HG02798 (cell line): Measurements from ENCODE around the gene HBZ.
"Not testable (repeated sequence)": the region's sequence is repeated elsewhere in the genome, so short reads cannot be mapped to it uniquely, and the experiment has no call there.

Source experiments
- ATAC-seq: cut with Tn5 transposase; IDR thresholded peaks from one replicate; pipeline ENCODE4 v1.9.1; 2021; ENCODE audit warnings: mild to moderate bottlenecking; ENCODE audit not compliant: unreplicated experiment, poor library complexity

Gene HBZ

DNA sequence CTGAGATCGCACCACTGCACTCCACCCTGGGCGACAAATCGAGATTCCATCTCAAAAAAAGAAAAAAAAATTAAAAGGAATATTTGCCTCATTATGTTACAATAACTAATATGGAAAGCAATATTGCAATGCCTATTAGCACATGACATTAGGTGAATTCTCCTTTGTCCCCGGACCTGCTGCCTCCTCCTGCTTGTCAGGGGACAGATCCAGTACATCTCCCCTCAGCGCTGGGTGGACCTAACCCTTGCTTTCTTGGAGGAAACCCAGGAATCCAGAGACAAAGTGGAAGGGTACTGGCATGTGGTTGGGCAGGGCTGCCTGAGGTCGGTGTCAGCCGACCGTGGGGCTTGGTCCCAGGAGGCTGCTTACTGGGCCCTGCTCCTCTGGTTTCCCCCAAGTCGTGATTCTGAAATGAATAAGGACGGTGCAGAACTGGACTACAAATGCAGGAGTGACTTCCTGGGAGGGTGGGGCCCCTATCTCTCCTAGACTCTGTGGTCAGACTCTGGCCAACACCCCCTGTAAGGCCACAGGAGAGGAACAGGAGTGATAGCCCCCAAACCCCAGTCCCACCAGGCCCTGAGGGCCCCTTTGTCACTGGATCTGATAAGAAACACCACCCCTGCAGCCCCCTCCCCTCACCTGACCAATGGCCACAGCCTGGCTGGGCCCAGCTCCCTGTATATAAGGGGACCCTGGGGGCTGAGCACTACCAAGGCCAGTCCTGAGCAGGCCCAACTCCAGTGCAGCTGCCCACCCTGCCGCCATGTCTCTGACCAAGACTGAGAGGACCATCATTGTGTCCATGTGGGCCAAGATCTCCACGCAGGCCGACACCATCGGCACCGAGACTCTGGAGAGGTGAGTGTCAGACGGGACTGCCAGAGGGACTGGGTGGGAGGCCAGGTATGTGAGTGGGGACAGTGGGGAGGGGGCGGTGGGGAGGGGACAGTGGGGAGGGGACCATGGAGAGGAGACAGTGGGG lies at the start of gene HBZ:
TSS of gene HBZ (plus strand) at position 504 of the 988 bp plus-strand sequence. CDS start at position 770, 266 bp downstream.
- ATAC-seq, result no peak

DNA sequence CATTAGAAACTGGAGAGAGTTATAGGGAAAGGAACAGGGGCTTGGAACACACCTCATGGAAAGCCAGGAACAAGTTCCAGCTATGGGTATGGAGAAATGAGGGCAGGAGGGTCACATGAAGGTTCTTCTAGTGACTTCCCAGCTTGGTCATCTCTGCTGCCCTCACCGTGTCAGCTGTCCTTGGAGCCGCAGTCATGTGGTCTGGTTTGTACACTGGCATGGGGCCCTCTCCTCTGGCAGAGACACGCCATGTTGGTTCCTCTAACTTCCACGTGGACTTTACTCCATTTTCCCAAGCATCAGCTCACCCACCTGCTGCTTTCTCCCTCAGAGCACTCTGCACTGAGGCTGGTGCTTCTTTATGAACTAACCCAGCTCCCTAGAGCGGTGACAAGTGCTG lies 48.1 kb upstream of the HBZ start:
- ATAC-seq, result no peak

DNA sequence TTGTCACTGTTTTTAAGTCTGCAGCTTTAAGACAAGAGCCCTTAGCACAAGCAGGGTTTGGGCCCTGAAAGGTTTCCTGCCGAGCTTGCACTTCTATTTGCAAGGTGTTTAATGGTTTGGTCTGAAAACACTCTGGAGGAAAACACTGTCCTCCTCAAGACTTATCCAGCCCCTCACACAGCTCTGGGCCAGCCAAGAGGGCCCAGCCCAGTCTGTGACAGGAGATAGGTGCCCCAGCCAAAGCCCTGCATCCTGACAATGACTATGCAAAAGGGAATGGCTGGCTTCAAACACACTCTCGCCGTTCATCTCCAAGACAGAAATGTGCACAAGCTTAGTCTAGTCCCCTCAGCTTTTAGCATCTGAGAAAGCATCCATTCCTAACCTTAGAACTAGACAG lies 47.5 kb upstream of the HBZ start:
- ATAC-seq, result no peak

DNA sequence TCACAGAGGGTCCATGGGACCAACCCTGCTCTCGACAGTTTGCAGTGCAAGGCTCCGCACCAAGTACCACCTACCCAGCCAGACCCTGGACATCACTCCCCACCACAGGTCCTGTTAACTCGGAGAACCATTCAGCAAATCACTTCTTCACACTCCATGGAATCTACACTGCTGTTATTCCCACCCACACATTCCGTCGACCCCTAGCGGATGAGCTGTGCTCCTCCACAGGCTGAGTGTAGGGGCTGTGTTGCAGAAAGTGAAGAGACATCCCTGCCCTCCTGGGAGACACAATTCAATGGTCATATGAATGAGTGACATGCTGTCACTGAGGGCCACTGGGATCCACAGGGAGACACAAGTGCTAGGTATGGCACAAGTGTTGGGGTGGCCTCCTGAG lies 46.9 kb upstream of the HBZ start:
- ATAC-seq, result no peak

DNA sequence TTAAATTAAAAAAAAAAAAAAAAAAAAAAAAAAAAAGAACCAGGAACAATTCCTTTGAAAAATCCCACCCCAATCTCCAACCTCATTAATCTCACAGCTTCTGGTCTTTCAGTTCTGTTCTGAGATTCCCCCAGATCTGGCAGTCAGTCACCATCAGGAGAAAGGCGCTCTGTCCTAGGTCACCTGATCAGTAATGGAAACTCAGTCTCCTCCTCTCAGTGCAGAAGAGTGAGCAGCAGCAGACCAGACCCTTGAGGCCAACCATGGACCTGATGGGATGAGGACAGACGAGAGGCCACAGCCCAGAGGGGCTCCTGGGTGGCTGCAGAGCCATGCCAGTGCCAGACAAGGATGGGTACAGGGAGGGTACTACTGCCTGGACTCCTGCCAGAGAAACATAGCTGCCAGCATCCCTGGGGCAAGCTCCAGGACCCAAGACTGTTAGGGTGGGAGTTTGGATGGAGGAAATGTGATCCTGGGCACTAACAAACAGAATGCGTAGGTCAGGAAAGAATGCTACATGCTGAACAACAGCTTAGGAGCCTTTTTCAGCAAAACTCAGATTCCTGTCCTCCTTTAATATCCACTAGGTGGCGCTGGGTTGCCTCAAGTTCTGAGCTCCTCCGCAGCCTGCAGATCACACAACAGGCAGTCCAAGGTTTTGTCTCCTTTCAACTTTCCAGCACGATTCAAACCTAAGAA lies 45.7 kb upstream of the HBZ start:
- ATAC-seq, result no peak

DNA sequence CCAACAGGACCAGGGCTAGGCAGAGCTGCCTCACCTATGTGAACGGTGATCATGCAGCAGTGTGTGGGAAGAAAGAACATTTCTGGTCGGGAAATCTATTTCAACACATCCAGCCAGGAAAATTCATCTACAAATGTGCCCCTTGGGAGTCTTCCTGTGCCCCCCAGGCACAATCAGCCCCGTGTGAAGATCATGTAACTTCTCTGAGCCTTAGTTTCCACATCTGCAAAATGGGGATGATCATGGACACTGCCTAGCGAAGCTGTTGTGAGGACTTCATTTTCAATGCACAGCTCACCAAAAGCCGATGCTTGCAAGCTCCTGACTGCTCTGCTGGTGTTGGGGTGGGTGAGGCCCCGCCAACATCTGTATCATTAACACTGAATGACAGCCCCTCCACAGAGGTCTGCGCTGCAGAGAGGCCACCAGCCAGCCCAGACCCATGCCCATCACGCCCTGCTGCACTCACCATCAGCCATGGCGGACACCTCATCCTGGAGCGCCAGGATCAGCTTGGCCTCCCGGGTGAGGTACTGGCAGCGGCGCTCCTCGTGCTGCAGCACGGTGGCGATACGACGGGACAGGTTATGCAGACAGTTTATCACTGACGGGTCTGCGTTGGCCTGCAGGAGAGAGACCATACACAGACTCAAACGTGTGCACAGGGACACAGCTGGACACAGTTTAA lies 40.1 kb upstream of the HBZ start:
- no peak for ATAC-seq

DNA sequence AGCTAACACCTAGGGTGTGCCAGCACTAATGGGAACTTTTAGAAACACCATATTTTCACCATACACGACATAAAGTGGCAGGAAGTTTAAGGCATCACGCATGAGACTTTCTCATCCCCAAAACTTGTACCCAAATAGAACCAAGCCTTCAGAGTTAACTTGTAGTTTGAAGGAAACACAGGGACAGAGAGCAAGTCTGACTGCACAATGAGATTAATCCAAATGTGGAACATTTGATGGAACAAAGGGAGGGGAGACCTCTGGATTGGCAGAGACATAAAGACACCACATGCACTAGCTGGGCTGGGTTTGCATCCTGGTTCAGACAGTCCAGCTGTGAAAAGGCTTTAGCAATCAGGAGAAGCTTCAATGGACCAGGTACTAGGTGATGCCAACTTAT lies 38.1 kb upstream of the HBZ start:
- ATAC-seq, result no peak

DNA sequence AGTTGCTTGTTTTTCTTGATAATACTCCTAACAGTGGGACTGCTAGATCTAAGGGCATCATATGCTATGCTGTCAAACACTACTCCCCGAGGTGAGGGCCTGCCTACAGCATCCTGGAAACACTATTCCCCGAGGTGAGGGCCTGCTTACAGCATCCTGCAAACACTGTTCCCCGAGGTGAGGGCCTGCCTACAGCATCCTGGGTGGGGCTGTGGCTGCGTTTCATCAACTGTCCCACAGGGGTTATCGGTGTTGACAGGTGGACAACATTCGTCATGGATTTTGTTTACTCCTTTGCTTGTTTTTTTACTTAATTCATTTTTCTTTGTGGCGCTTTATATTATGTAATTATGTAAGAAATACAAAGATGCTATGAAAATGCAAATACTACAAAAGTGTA lies 36.4 kb upstream of the HBZ start:
- ATAC-seq, result no peak

DNA sequence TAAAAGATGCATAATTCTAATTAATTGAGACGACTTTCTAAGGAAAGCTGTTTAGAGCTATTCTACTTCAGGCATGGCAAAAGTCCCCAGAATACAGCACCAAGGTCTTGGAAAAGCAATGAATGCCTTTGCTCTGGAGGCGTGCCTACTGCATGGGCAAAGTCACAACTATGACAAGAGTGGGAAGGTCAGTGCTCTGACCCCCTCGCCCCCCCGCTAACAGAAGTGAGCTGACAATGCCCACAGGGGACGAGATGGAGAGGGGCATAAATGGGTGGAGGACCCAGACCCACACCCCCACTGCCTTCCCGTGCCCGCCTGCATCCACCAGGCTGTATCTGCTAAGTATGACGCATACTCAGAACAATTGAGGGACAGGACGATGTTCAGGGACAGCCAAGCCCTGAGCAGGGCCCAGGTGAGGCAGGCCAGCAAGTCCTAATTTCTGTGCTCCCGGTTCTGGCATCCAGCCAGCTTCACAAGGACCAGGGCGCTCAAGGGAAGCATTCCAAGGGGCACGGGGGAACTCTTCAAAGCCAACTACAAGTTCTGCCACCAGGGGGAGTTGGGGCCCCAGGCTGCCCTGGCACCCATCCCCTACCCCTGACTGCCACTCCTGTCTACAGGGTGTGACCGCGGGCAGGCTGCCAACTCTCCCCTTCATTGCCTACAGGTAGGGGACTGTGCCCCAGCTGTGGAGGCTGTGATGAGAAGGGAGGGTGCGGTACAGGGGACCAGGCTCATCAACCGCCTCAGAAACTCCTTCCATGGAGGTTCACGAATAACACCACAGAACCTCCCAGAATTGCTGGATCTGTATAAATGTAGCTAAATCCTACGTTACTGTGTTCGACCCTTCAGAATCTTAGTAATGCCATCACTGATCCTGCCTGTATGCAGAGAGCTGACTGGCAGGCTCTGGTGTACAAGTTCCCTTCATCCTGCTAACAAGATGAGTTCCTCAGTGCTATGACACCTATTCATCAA lies 34.8 kb upstream of the HBZ start:
- no peak for ATAC-seq

DNA sequence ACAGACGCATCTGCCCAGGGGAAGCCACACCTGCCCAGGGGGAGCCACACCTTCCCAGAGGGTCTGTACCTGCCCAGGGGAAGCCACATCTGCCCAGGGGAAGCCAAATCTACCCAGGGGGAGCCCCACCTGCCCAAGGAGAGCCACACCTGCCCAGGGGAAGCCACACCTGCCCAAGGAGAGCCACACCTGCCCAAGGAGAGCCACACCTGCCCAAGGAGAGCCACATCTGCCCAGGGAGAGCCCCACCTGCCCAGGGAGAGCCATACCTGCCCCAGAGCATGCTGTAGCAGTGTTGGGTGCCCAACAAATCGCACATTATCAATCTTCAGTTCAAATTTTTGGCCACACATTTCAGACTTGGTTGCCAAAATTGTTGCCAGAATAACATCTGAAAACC lies 33.6 kb upstream of the HBZ start:
- ATAC-seq, result no peak

DNA sequence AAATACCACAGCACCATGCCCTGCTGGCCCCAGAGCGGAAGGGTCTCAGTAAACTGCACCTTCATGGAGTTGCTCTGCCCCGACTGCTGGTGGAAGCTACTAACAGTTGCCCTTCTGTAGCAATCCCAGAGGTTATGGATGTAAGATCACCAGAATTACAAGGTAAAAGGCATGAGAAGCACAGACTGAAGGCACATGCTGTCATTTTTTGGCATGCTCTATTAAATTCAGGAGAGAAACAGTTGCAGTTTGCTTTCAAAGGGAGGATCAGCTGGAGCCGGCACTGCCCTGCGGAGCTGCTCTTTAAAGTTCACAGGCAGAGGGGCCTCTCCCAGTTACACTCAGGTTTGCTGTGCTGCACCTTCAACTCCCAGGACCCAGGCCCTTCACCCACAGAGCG lies 33.1 kb upstream of the HBZ start:
- ATAC-seq, result no peak

DNA sequence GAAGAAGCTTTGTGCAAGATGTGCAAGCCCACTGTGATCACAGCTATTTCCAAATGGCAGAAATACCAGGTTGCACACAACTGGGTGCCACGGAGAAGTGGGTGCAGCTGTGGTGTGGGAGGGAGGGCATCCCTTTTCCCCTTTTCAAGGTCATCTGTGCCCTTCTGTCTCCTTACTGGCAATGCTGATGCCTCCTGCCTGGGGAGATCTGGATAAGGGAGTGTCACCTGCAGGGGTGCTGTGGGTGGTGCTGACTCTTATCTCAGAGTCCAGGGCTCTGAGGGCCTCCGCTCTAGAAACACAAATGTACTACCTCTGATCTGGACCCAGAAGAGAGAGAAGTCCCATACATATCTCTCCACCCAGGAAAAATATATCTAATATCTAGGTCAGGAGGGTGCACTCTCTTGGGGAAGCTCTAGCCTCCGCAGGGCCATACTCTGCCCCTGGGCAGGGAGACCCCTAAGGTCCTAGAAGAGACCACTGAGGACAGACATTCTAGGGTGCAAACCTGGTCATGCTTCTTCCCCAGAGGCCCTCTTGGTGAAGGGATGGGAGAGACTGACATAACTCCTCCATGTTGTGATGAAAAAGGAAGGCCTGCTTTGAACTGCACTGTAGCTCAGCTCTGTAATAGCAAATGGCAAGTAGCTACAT lies 32.5 kb upstream of the HBZ start:
- no peak for ATAC-seq

DNA sequence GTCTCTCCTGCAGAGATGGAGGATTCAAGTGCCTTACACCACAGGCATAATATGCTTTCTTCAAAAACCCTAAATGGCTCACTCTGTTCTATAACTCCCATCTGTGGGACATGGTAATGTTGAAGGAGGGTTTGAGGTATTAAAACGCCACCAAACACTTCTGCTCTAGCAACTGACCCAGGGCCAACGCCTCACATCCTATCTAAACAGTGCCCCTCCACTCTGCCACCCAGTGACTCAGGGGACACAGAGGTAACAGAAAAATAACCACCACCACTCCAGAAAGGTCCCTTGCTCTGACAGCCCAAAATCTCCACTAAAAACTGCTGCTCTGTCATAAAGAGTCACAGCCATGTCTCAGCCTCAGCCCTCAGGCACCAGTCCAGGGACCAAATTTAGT lies 31.7 kb upstream of the HBZ start:
- no peak for ATAC-seq

DNA sequence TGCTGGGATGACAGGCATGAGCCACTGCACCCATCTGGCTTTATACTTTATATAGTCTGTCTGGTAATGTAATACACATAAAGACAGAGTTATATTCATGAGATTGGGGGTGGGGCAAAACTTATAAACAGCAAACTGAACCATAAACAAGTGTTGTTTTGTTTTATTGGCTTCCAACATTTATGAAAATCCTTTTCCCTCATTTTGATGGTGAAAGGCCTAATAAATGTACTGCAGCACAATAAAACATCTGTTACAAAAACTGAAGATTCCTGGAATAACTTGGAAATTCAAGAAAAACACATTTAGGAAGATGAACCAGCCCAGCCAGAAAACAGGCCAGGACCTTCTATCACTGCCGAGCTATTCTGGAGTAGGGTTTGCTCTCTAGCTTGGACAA lies 30.1 kb upstream of the HBZ start:
- no peak for ATAC-seq

DNA sequence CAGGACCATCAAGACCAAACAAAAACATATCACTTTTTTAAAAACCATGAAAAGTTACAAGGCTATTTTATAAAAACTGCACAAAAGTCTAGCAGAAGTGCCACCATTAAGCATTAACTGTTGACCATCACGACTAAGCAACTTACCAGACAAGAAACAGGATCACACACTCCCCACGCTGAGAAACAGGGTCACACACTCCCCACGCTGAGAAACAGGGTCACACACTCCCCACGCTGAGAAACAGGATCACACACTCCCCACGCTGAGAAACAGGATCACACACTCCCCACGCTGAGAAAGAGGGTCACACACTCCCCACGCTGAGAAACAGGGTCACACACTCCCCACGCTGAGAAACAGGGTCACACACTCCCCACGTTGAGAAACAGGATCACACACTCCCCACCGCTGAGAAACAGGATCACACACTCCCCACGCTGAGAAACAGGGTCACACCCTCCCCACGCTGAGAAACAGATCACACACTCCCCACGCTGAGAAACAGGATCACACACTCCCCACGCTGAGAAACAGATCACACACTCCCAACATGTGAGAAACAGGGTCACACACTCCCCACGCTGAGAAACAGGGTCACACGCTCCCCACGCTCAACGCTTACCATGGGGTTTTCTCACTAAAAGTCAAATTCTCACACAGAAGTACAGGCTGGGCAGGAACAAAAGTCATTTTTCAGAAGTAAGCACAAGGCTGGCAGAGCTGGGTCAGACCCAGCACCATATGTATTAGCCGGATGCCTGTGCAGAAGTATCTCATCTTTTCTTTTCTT lies 28.7 kb upstream of the HBZ start:
- not testable (repeated sequence) for ATAC-seq

DNA sequence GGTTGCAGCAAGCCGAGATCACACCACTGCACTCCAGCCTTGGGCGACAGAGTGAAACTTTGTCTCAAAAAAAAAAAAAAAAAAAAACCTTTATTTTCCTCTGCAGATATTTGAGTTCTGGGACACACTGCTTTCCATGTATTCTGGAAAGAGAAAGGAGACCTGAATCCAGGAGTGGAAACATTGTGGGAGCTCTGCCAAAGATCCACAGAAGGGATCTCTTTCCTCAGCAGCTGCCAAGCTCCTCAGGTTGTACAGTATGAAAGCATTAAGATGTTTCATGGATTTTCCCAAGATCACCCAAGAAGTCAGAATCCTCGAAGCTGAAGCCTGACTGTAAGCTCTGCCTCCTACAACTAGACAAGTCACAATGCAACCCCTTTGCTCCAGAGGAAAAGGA lies 27.4 kb upstream of the HBZ start:
- ATAC-seq, result no peak

DNA sequence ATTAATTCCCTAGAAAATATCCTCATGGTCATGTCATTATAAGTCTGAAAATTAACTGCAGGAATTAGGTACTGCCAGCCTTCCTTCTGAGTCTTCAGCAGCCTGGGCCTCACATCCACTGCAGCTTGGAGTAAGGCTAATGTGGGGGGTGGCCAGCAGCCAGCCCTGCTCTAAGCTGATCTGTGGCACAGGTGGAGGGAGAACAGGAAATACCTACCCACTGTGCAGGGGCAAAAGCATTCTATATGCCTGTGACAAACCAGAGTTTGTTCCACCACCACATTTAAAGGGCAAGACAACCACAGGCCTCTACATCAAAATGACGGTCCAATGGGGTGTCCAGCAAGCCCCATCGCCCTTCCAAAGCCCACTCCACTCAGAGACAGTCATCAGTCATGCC lies 23.4 kb upstream of the HBZ start:
- no peak for ATAC-seq

DNA sequence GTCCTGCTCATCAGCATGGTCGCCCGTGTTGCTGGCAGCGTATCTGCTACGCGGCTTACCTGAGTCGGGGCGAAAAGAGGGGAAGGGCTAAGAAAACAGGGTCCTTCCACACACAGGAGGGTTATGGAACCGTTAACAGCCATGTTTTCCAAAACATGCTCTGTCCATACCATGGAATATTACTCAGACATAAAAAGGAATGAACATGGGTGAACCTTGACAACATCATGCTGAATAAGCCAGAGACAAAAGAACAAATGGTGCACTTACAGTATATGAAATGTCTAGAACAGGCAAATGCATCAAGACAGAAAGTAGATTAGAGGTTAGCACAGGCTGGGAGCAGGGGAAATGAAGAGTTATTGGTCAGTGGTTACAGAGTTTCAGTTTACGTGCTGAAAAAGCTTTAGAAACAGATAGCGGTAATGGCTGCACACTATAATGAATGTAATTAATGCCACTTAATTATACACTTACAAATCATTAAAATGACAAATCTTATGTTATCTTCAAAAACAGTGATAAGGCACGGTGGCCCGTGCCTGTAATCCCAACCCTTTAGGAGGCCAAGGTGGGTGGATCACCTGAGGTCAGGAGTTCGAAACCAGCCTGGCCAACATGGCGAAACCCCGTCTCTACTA lies 21.8 kb upstream of the HBZ start:
- no peak for ATAC-seq
